Subcutaneous adipose tissue (tissue), 4 donors: ENCODE measurements around the gene RARRES1. TPM values are rescaled to one million over a fixed set of nuclear protein-coding genes. Genes with fewer than 3 reads are reported as not detected.

ENCODE experiments used
- total RNA-seq, 4 donors: library from RNA; depleted of rRNA; stranded (reverse); fragments of >200 nt; gene quantifications; one replicate each; pipeline ENCODE4 v1.1.0, GENCODE V29; 2016
- TF ChIP-seq, protein P1 (sequence below): fragments of 450-650 bp; IDR thresholded peaks from one replicate; pipeline ENCODE4 v1.5.1; 2016; ENCODE audit warnings: low read depth, mild to moderate bottlenecking, control low read depth, antibody characterized with exemption, moderate library complexity

The RARRES1 gene
- total RNA-seq, 4 donors from 2014 or later, result 6.2 to 39.9 (median 8.2) TPM

DNA sequence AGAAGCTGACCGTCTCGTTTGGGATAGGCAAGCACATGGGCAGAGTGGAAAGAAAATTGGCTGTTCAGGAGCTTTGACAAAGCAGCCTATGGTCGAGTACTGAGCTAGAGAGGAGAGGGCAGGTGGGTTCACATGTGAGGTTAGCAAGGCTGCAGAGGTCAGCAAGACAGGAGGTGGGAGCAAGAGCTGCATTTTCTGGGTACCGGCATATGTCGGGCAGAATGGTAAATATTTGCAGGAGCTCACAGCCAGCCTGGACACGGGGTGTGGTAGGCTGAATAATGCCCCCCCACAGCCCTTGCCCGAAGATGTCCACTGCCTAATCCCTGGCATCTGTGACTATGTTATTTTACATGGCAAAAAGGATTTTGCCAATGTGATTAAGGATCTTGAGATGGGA lies 8.3 kb downstream of the RARRES1 start:
- TF ChIP-seq, protein P1, sequence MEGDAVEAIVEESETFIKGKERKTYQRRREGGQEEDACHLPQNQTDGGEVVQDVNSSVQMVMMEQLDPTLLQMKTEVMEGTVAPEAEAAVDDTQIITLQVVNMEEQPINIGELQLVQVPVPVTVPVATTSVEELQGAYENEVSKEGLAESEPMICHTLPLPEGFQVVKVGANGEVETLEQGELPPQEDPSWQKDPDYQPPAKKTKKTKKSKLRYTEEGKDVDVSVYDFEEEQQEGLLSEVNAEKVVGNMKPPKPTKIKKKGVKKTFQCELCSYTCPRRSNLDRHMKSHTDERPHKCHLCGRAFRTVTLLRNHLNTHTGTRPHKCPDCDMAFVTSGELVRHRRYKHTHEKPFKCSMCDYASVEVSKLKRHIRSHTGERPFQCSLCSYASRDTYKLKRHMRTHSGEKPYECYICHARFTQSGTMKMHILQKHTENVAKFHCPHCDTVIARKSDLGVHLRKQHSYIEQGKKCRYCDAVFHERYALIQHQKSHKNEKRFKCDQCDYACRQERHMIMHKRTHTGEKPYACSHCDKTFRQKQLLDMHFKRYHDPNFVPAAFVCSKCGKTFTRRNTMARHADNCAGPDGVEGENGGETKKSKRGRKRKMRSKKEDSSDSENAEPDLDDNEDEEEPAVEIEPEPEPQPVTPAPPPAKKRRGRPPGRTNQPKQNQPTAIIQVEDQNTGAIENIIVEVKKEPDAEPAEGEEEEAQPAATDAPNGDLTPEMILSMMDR, result no peak

DNA sequence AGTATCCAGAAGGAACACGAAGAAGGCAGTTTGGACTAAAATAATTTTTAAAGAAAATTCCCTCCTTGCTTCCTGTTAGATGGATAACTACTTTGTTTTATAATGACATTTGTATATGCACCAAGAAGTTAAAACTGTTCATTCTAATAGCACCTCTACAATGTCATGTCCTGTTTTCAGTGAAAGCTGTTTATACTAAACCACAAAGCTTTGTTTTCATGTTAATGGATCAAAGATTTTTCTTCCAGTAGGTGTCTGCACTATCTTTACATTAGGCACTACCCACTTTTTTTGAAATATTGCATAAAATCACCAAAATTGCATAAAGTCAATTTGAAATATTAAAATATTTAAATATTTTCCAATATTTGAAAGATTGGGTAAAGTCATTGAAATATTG lies 10.1 kb downstream of the RARRES1 start:
- TF ChIP-seq, protein P1, result no peak

DNA sequence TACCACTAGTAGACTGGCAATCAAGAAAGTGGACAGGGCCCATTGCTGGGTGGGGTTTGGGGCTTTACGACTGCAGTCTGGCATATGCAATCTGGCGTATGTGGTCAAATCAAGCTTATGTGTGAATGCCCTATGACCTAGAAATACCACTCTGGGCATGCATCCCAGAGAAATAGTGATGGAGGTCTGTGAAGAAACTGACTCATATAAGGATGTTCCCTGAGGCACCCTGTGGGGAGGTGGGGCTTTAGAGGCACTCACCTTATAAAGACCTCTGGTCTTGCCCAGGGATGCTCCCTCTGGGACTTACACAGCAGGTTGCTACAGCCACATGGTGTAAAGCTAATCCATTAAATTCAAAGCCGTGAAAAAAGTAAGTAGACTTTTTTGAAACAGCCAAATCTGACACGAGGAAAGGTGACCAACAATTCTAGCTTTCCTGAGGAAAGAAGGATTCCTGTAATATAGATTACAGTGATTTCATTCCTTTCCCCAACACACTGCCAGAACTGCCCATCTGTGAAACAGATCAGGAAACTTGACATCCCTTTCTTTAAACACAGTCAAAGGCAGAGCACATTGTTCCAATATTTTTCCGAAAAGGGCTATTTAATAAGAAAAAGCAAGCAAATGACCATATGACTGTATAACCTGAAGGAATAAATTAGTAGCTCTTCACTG lies 13.6 kb downstream of the RARRES1 start:
- TF ChIP-seq, protein P1, result no peak

DNA sequence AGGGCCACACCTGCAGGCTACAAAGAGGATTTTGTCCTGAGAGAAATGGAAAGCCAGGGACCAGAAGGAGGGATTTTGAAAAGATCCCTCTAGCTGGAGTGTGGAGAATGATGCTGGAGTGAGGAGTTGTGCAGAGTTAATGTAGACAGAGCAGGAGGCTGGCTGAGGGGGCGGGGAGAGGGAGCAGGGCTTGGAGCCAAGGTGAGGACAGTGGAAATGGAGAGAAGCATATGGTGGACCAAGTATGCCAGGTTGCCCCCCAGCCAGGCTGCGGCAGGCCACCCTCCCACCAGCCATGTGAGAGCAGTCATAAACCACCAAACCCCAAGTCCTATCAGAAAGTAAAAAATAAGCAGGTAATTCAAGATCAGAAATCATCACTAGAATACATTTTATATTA lies 14.7 kb downstream of the RARRES1 start:
- TF ChIP-seq, protein P1, result no peak

DNA sequence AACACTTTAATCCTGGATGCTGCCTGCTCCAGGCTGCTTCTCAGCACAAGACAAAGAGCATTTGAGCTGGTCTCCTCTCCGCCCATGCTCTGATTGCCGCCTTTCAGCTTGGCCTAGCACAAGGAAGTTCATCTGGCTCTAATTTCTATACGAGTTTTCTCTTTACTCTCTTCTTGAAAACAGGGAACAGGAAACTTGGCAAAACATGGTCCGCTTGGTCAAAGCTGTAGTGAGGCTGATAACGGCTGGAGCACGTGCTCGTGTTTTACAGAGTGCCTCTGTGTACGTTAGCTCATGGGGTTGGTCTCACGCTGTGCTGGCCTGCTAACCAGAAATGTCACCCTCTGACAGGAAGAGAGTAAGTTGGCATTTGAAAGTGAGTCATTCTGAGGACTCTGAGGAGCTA lies 19.2 kb downstream of the RARRES1 start:
- TF ChIP-seq, protein P1, result no peak

DNA sequence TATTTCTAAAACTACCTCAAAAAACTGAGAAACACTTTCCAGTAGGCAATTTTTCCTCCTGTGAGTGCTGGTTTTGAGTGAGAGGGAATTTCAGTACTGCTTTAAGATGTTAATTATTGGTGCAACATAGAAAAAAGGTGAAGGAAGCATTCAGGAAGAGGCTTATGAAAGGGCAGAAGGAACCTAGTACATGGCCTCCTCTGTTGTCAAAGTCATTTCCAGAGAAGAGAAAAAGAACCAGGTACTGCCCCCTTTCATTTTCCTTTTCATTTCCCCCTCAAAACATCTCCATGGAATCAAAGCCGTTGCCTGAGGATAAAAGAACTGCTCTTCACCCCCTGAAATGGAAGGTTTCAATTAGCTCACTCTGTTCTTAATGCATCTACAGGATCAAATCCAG lies 19.8 kb downstream of the RARRES1 start:
- TF ChIP-seq, protein P1, result no peak

DNA sequence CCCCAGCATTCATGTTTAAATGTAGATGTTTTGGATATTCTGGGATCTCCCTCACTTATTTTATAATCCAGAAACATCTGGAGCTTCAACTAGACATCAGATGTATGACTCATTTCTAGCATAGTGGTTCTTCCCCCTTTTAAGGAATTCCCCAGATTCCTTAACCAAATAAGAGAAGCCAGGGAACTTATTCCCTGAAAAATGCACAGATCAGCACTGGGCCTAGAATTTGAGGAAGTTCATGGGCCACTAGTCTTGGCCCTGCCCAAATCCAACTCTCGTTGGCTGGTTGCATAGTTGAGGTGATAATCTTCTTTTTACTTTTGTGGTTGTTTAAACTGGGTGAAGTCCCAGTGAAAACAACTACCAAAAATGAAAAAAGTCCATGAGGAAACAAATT lies 20.4 kb downstream of the RARRES1 start:
- TF ChIP-seq, protein P1, result no peak
